Adrenal gland (tissue), 5 donors: ENCODE data around the gene TRMT1.

Experiments used
- POLR2A ChIP-seq, 2 donors: fragments of 450-650 bp; IDR thresholded peaks; one replicate each; pipeline ENCODE4 v1.6.1; 2017; ENCODE audit warnings: antibody characterized with exemption in 2 of 2, mild to moderate bottlenecking in 2 of 2, moderate library complexity in 1 of 2
- TF ChIP-seq, protein P1 (sequence below), 6 experiments: fragments of 450-650 bp in 4 of 6; fragments of 200-600 bp in 2 of 6; sonication (generic) in 1 of 6; IDR thresholded peaks; 1 replicate in 5 of 6; 2 replicates in 1 of 6; pipeline versions ENCODE4 v1.5.1 to v1.8.0; 2016 to 2021; ENCODE audit warnings: antibody characterized with exemption in 6 of 6, mild to moderate bottlenecking in 2 of 6, moderate library complexity in 1 of 6
- donor health status: DM: no; HTN: no; CAD: no.

DNA sequence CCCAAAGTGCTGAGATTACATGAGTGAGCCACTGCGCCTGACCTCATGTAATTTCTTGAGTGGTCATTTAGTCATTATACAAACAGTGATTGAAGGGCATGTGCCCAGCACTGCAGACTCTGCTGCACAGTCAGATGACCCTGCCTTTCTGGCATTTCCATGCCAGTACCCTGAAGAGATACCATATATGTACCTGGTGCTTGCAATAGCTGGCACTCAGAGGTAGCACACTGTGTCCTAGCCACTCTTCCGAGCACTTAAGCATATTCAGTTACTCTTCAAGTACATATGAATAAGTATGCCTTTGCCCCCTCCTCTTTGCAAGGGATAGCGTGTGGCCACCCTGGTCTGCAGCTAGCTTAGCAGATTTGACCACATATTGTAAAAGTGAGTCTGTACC is 18.1 kb upstream of the TRMT1 start:
- TF ChIP-seq, protein P1, sequence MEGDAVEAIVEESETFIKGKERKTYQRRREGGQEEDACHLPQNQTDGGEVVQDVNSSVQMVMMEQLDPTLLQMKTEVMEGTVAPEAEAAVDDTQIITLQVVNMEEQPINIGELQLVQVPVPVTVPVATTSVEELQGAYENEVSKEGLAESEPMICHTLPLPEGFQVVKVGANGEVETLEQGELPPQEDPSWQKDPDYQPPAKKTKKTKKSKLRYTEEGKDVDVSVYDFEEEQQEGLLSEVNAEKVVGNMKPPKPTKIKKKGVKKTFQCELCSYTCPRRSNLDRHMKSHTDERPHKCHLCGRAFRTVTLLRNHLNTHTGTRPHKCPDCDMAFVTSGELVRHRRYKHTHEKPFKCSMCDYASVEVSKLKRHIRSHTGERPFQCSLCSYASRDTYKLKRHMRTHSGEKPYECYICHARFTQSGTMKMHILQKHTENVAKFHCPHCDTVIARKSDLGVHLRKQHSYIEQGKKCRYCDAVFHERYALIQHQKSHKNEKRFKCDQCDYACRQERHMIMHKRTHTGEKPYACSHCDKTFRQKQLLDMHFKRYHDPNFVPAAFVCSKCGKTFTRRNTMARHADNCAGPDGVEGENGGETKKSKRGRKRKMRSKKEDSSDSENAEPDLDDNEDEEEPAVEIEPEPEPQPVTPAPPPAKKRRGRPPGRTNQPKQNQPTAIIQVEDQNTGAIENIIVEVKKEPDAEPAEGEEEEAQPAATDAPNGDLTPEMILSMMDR (IDR thresholded peaks at IDR 0.05): no peak
- TF ChIP-seq POLR2A (IDR thresholded peaks at IDR 0.05): no peak
